ENCODE results near the gene KCNMB3.
"Not testable (repeated sequence)": the region's sequence is repeated elsewhere in the genome, so short reads cannot be mapped to it uniquely, and the experiment has no call there.

The KCNMB3 gene

GRCh38 chr3:179265092-179265491, 14.2 kb upstream of the KCNMB3 start:
- Histone ChIP-seq H3K36me3 (ENCODE audit: insufficient read depth, insufficient read length, low read length) (no peaks in the 10 kb centered on the region), H3K4me1 (ENCODE audit: insufficient read depth, insufficient read length) (no peaks in the 10 kb centered on the region), H3K9ac (ENCODE audit: insufficient read length, low read depth) (no peak overlapping the region), H3K4me3 (ENCODE audit: insufficient read length, low read depth) (no peak overlapping the region), H3K9me3 (ENCODE audit: insufficient read depth, low read length) (no peaks in the 10 kb centered on the region), H3K27me3 (ENCODE audit: insufficient read depth, insufficient read length) (no peaks in the 10 kb centered on the region)
- TF ChIP-seq SUZ12 (IDR thresholded peaks at IDR 0.05; ENCODE audit: extremely low read depth, insufficient read depth, insufficient read length), result no peak
- no peak for TF ChIP-seq YY1 (IDR thresholded peaks at IDR 0.05; ENCODE audit: insufficient read depth, insufficient read length)
- TF ChIP-seq ZNF274 (IDR thresholded peaks at IDR 0.05; ENCODE audit: low read depth, low read length), result no peak
- no peak for DNase-seq (ENCODE audit: low read depth, low spot score)

DNA sequence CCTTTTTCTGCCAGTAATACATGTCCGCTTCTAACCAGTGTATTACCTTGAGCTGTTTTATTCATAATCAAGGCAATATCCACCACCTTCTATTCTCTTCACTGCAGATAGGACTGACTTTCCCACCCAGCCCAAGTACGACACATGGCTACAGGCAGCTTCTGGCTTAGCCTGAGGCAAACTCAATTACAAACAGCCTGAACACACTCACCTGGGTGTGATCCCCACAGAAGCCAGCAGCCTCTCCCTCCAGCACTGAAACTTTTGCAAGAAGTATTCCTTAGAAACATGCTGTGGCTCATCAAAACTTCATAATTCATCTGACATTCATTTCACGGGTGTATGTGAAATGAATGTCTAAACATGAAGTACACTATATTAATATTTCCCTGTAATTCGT, 13.5 kb upstream of the KCNMB3 start:
- Histone ChIP-seq H3K27me3 (ENCODE audit: insufficient read depth, insufficient read length) (no peaks in the 10 kb centered on the region), H3K4me3 (ENCODE audit: insufficient read length, low read depth) (no peak overlapping the region), H3K9me3 (ENCODE audit: insufficient read depth, low read length) (no peaks in the 10 kb centered on the region), H3K4me1 (ENCODE audit: insufficient read depth, insufficient read length) (no peaks in the 10 kb centered on the region), H3K36me3 (ENCODE audit: insufficient read depth, insufficient read length, low read length) (no peaks in the 10 kb centered on the region), H3K9ac (ENCODE audit: insufficient read length, low read depth) (no peak overlapping the region)
- no peak for DNase-seq (ENCODE audit: low read depth, low spot score)
- TF ChIP-seq YY1 (IDR thresholded peaks at IDR 0.05; ENCODE audit: insufficient read depth, insufficient read length), result no peak
- no peak for TF ChIP-seq ZNF274 (IDR thresholded peaks at IDR 0.05; ENCODE audit: low read depth, low read length)
- TF ChIP-seq SUZ12 (IDR thresholded peaks at IDR 0.05; ENCODE audit: extremely low read depth, insufficient read depth, insufficient read length), result no peak

DNA sequence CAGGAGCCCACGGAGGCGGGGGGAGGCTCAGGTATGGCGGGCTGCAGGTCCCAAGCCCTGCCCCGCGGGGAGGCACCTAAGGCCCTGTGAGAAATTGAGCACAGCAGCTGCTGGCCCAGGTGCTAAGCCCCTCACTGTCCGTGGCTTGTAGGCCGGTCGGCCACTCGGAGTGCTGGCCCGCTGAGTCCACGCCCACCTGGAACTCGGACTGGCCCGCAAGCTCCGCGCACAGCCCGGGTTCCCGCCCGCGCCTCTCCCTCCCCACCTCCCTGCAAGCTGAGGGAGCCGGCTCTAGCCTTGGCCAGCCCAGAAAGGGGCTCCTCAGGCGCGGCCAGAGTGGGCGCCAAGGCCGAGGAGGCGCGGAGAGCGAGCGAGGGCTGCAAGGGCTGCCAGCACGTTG, 12.2 kb upstream of the KCNMB3 start:
- no peak overlapping the region for H3K9ac ChIP-seq (ENCODE audit: insufficient read length, low read depth)
- no peak for DNase-seq (ENCODE audit: low read depth, low spot score)
- no peak for TF ChIP-seq YY1 (IDR thresholded peaks at IDR 0.05; ENCODE audit: insufficient read depth, insufficient read length)
- no peak for TF ChIP-seq ZNF274 (IDR thresholded peaks at IDR 0.05; ENCODE audit: low read depth, low read length)
- no peak for TF ChIP-seq SUZ12 (IDR thresholded peaks at IDR 0.05; ENCODE audit: extremely low read depth, insufficient read depth, insufficient read length)
- no peak overlapping the region for H3K4me3 ChIP-seq (ENCODE audit: insufficient read length, low read depth)
- no peaks in the 10 kb centered on the region for H3K27me3 ChIP-seq (ENCODE audit: insufficient read depth, insufficient read length)
- H3K36me3 ChIP-seq (ENCODE audit: insufficient read depth, insufficient read length, low read length), result no peaks in the 10 kb centered on the region
- no peaks in the 10 kb centered on the region for H3K4me1 ChIP-seq (ENCODE audit: insufficient read depth, insufficient read length)
- H3K9me3 ChIP-seq (ENCODE audit: insufficient read depth, low read length), result no peaks in the 10 kb centered on the region

DNA sequence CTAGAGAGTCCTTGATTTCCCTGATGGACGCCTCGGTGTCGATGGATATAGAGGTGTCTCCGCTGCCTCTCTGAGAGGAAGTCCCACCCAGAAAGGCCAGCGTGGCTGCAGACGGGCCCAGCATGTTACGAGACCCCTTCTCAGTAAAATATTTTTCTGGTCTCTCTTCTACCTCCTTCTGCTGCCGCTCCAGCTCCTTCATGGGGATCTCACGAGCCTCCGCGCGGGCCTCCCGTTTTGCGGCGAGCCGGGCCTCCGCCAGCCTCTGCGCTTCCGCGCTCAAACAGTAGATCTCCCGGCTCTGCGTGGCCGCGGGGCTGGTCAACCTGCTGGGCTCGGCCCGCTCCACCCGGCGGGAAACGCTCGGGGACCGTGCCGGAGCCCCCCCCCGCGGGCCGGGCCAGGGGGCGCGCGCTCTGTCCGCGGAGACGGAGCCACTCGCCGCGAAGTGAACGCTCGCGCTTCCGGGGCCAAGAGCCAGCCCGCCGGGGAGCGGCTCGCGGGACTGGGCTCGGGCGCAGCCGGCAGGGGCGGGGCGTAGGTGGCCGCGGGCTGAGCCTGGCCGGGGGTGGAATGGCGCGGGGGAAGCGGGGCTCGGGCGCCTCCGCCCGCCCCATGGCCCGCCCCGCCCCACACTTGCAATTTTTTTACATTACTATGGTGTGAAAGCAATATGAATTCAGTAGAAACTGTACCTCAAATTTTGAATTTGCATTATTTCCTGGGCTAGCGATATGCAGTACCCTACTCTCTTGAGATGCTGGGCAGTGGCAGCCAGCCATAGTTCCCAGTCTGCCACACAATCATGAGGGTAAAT, 10.2 kb upstream of the KCNMB3 start:
- Histone ChIP-seq H3K4me1 (ENCODE audit: insufficient read depth, insufficient read length) (no peaks in the 10 kb centered on the region), H3K9me3 (ENCODE audit: insufficient read depth, low read length) (no peaks in the 10 kb centered on the region), H3K4me3 (ENCODE audit: insufficient read length, low read depth) (no peak overlapping the region), H3K9ac (ENCODE audit: insufficient read length, low read depth) (no peak overlapping the region), H3K36me3 (ENCODE audit: insufficient read depth, insufficient read length, low read length) (no peaks in the 10 kb centered on the region), H3K27me3 (ENCODE audit: insufficient read depth, insufficient read length) (no peaks in the 10 kb centered on the region)
- TF ChIP-seq SUZ12 (IDR thresholded peaks at IDR 0.05; ENCODE audit: extremely low read depth, insufficient read depth, insufficient read length) (no peak), YY1 (IDR thresholded peaks at IDR 0.05; ENCODE audit: insufficient read depth, insufficient read length) (no peak), ZNF274 (IDR thresholded peaks at IDR 0.05; ENCODE audit: low read depth, low read length) (no peak)
- DNase-seq (ENCODE audit: low read depth, low spot score), result no peak

GRCh38 chr3:179259959-179260756, 9.2 kb upstream of the KCNMB3 start:
- H3K27me3 ChIP-seq (ENCODE audit: insufficient read depth, insufficient read length); H3K9me3 ChIP-seq (ENCODE audit: insufficient read depth, low read length); H3K4me3 ChIP-seq (ENCODE audit: insufficient read length, low read depth); H3K9ac ChIP-seq (ENCODE audit: insufficient read length, low read depth); H3K4me1 ChIP-seq (ENCODE audit: insufficient read depth, insufficient read length); DNase-seq (ENCODE audit: low read depth, low spot score); H3K36me3 ChIP-seq (ENCODE audit: insufficient read depth, insufficient read length, low read length): not testable (repeated sequence)

- no peak for DNase-seq (ENCODE audit: low read depth, low spot score)
- Histone ChIP-seq H3K4me1 (ENCODE audit: insufficient read depth, insufficient read length) (no peaks in the 10 kb centered on the region), H3K4me3 (ENCODE audit: insufficient read length, low read depth) (no peak overlapping the region), H3K36me3 (ENCODE audit: insufficient read depth, insufficient read length, low read length) (no peaks in the 10 kb centered on the region), H3K9ac (ENCODE audit: insufficient read length, low read depth) (no peak overlapping the region), H3K27me3 (ENCODE audit: insufficient read depth, insufficient read length) (no peaks in the 10 kb centered on the region), H3K9me3 (ENCODE audit: insufficient read depth, low read length) (no peaks in the 10 kb centered on the region)
- TF ChIP-seq ZNF274 (IDR thresholded peaks at IDR 0.05; ENCODE audit: low read depth, low read length) (no peak), YY1 (IDR thresholded peaks at IDR 0.05; ENCODE audit: insufficient read depth, insufficient read length) (no peak), SUZ12 (IDR thresholded peaks at IDR 0.05; ENCODE audit: extremely low read depth, insufficient read depth, insufficient read length) (no peak)
These were observed 7.9 kb upstream of the KCNMB3 start for GRCh38 chr3:179258820-179259219.

- H3K4me3 ChIP-seq (ENCODE audit: insufficient read length, low read depth); H3K27me3 ChIP-seq (ENCODE audit: insufficient read depth, insufficient read length); H3K4me1 ChIP-seq (ENCODE audit: insufficient read depth, insufficient read length); DNase-seq (ENCODE audit: low read depth, low spot score); H3K9ac ChIP-seq (ENCODE audit: insufficient read length, low read depth); H3K36me3 ChIP-seq (ENCODE audit: insufficient read depth, insufficient read length, low read length); H3K9me3 ChIP-seq (ENCODE audit: insufficient read depth, low read length): not testable (repeated sequence)
These were observed 6.8 kb upstream of the KCNMB3 start for GRCh38 chr3:179257742-179258141.

Data from NT2/D1 (cell line).